SK-N-SH (cell line): ENCODE results near the gene TSSC4. TPM values are rescaled to one million over a fixed set of nuclear protein-coding genes. Genes with fewer than 3 reads are reported as not detected.

Source experiments
- CTCF ChIA-PET: fragments of 300-600, 350-600 bp; formaldehyde crosslinking; extraction: SDS; loops from one replicate; lab custom pipeline; 2021; lab: Yijun Ruan, JAX
- POLR2A ChIA-PET: fragments of 350-600 bp; sonication (Branson Sonifier 250); formaldehyde crosslinking; extraction: SDS; loops from one replicate; lab custom pipeline; 2020; ENCODE audit warnings: antibody characterized with exemption, inconsistent platforms; lab: Yijun Ruan, JAX
- DNase-seq: peaks from one replicate; pipeline ENCODE4 v3.0.0; 2012
- H2AFZ ChIP-seq: fragments of 200-600 bp; sonication (generic); 2 replicates; pipeline ENCODE4 v1.8.1; 2016; ENCODE audit warnings: antibody characterized with exemption, mild to moderate bottlenecking, low read depth
- H3F3A ChIP-seq: fragments of 200-600 bp; sonication (generic); replicated peaks from 2 replicates; pipeline ENCODE3; 2016; ENCODE audit warnings: antibody characterized with exemption, mild to moderate bottlenecking; ENCODE audit not compliant: insufficient read depth
- H3K27ac ChIP-seq, 2 experiments: fragments of 200-500 bp in 1 of 2; fragments of 200-600 bp in 1 of 2; sonication (Bioruptor generic) in 1 of 2; sonication (generic), shearing (Covaris generic) in 1 of 2; 2 replicates each; pipeline versions ENCODE4 v1.5.1 to v1.6.1; 2014 to 2016; ENCODE audit warnings: low read depth in 2 of 2, inconsistent platforms in 1 of 2, low read length in 1 of 2, mild to moderate bottlenecking in 1 of 2, mixed read lengths in 1 of 2
- H3K27me3 ChIP-seq: fragments of 200-600 bp; sonication (generic), shearing (Covaris generic); 2 replicates; pipeline ENCODE4 v1.6.1; 2016; ENCODE audit warnings: mixed run types; ENCODE audit not compliant: insufficient read depth
- H3K36me3 ChIP-seq, 2 experiments: fragments of 200-500 bp in 1 of 2; fragments of 200-600 bp in 1 of 2; sonication (Bioruptor generic) in 1 of 2; sonication (generic) in 1 of 2; replicated peaks in 1 of 2; 2 replicates each; pipeline versions ENCODE3 to v1.5.1; 2014 to 2016; ENCODE audit warnings: low read length in 1 of 2, mild to moderate bottlenecking in 1 of 2; ENCODE audit not compliant: insufficient read depth in 2 of 2, control insufficient read depth in 1 of 2
- H3K4me1 ChIP-seq, 2 experiments: fragments of 200-500 bp in 1 of 2; fragments of 200-600 bp in 1 of 2; sonication (Bioruptor generic) in 1 of 2; sonication (generic), shearing (Covaris generic) in 1 of 2; 2 replicates each; pipeline versions ENCODE4 v1.5.1 to v1.6.1; 2014 to 2016; ENCODE audit warnings: low read depth in 1 of 2, low read length in 1 of 2, mixed run types in 1 of 2; ENCODE audit not compliant: insufficient read depth in 2 of 2, control insufficient read depth in 1 of 2
- H3K4me2 ChIP-seq: fragments of 200-600 bp; sonication (generic), shearing (Covaris generic); 2 replicates; pipeline ENCODE4 v1.6.1; 2017; ENCODE audit warnings: mixed run types
- H3K4me3 ChIP-seq, 2 experiments: fragments of 200-500 bp in 1 of 2; fragments of 200-600 bp in 1 of 2; sonication (Bioruptor generic) in 1 of 2; sonication (generic), shearing (Covaris generic) in 1 of 2; 2 replicates each; pipeline versions ENCODE4 v1.5.1 to v1.8.1; 2014 to 2016; ENCODE audit warnings: low read depth in 2 of 2, inconsistent platforms in 1 of 2, low read length in 1 of 2, mild to moderate bottlenecking in 1 of 2, mixed read lengths in 1 of 2, moderate library complexity in 1 of 2
- H3K79me2 ChIP-seq: fragments of 200-600 bp; sonication (generic); 2 replicates; pipeline ENCODE4 v1.8.1; 2017; ENCODE audit warnings: mild to moderate bottlenecking; ENCODE audit not compliant: insufficient read depth
- H3K9ac ChIP-seq: fragments of 200-600 bp; sonication (generic); 2 replicates; pipeline ENCODE4 v1.6.1; 2017; ENCODE audit warnings: mixed run types
- H3K9me2 ChIP-seq: fragments of 200-600 bp; sonication (generic); 2 replicates; pipeline ENCODE4 v1.6.1; 2017; ENCODE audit warnings: mixed run types
- H3K9me3 ChIP-seq: fragments of 200-600 bp; sonication (generic); 2 replicates; pipeline ENCODE4 v1.6.1; 2017; ENCODE audit warnings: mixed run types, mild to moderate bottlenecking, moderate library complexity
- H4K20me1 ChIP-seq: fragments of 200-600 bp; sonication (generic); 2 replicates; pipeline ENCODE4 v1.6.1; 2017; ENCODE audit warnings: mild to moderate bottlenecking, mixed run types; ENCODE audit not compliant: insufficient read depth
- CHD2 ChIP-seq: fragments of 150-350 bp; IDR thresholded peaks from 2 replicates; pipeline ENCODE4 v1.6.1; 2018; ENCODE audit warnings: low read length; ENCODE audit not compliant: partially characterized antibody
- CTCF ChIP-seq: fragments of 200-600 bp; sonication (generic); IDR thresholded peaks from 2 replicates; pipeline ENCODE4 v1.6.1; 2017; ENCODE audit warnings: antibody characterized with exemption, mild to moderate bottlenecking, moderate library complexity
- EZH2phosphoT487 ChIP-seq: fragments of 200-600 bp; sonication (generic); IDR thresholded peaks from 2 replicates; pipeline ENCODE4 v1.6.1; 2017; ENCODE audit warnings: low read depth, mixed run types, mild to moderate bottlenecking, antibody characterized with exemption, moderate library complexity, borderline replicate concordance
- GABPA ChIP-seq: IDR thresholded peaks from 2 replicates; pipeline ENCODE4 v1.4.0; 2012; ENCODE audit warnings: low read depth, mild to moderate bottlenecking
- GATA2 ChIP-seq: sonication (generic); formaldehyde crosslinking; IDR thresholded peaks from 2 replicates; pipeline ENCODE4 v1.5.0; 2020; ENCODE audit warnings: mild to moderate bottlenecking, missing genetic modification reagents
- MEF2A ChIP-seq: IDR thresholded peaks from 2 replicates; pipeline ENCODE4 v1.4.0; 2012; ENCODE audit warnings: low read depth, borderline replicate concordance
- MXI1 ChIP-seq: IDR thresholded peaks from 2 replicates; pipeline ENCODE4 v1.6.1; 2012; ENCODE audit warnings: mild to moderate bottlenecking, low read depth, low read length, improper control_type of control experiment
- NFIC ChIP-seq: IDR thresholded peaks from 2 replicates; pipeline ENCODE4 v1.4.0; 2012; ENCODE audit warnings: borderline replicate concordance
- RAD21 ChIP-seq: IDR thresholded peaks from 2 replicates; pipeline ENCODE4 v1.6.1; 2012; ENCODE audit warnings: mild to moderate bottlenecking, low read length
- RFX5 ChIP-seq: IDR thresholded peaks from 2 replicates; pipeline ENCODE4 v1.6.1; 2012; ENCODE audit warnings: mild to moderate bottlenecking, improper control_type of control experiment, low read length
- RXRA ChIP-seq: IDR thresholded peaks from 2 replicates; pipeline ENCODE4 v1.4.0; 2012; ENCODE audit warnings: low read depth, mild to moderate bottlenecking, borderline replicate concordance
- TAF1 ChIP-seq: IDR thresholded peaks from 2 replicates; pipeline ENCODE4 v1.6.1; 2012; ENCODE audit warnings: low read depth, mild to moderate bottlenecking, low read length, moderate library complexity, borderline replicate concordance
- USF1 ChIP-seq: IDR thresholded peaks from 2 replicates; pipeline ENCODE4 v1.4.0; 2012; ENCODE audit warnings: low read depth, borderline replicate concordance
- whole genome bisulfite sequencing: methylation state at CpG from one replicate; pipeline ENCODE4 v1.1.6; 2017; ENCODE audit warnings: low lambda C conversion rate; 5-methylcytosine and 5-hydroxymethylcytosine counted together
- polyA plus RNA-seq, 3 experiments: library from polyadenylated mRNA; depleted of rRNA; stranded (reverse); fragments of >200 nt; gene quantifications; 2 replicates each; pipeline ENCODE4 v1.2.3, GENCODE V29; 2012

The TSSC4 gene
- polyA plus RNA-seq, 1 of the 3 experiments (the other 2 are of a cell fraction): 45.1 TPM

GRCh38 chr11:2409126-2409525, 8.6 kb downstream of the TSSC4 start:
- CTCF ChIA-PET: interaction anchor here (0.7 to 5.1 kb wide), 9 partner anchors 9 to 593 kb away, joined by 3 to 70 read pairs (median 6); partner anchors contain the start of gene TSSC4
- POLR2A ChIA-PET: no interaction called here
- Histone ChIP-seq H3K4me2 (no peak overlapping the region), H3K36me3 (peaks cover 0 to 1% of the 10 kb centered on the region in 2 experiments), H3K27me3 (no peaks in the 10 kb centered on the region), H4K20me1 (no peaks in the 10 kb centered on the region), H3K4me3 (no peak overlapping the region), H3K9me3 (no peaks in the 10 kb centered on the region), H3K9ac (no peak overlapping the region), H3K27ac (no peak overlapping the region), H3K79me2 (no peaks in the 10 kb centered on the region), H3K4me1 (no peaks in the 10 kb centered on the region), H2AFZ (no peak overlapping the region), H3K9me2 (no peaks in the 10 kb centered on the region), H3F3A (no peaks in the 10 kb centered on the region)
- WGBS: 57% methylated on average over 11 of the region's 16 CpGs
- DNase-seq: peak; percentile 76
- TF ChIP-seq CTCF: no peak
- no peak for TF ChIP-seq USF1

- no peaks in the 10 kb centered on the region for H3K9me2 ChIP-seq
- no peaks in the 10 kb centered on the region for H3F3A ChIP-seq
- no peaks in the 10 kb centered on the region for H3K27me3 ChIP-seq
- CTCF ChIA-PET: interaction anchor here (0.7 to 5.1 kb wide), 11 partner anchors 10 to 592 kb away, joined by 3 to 70 read pairs (median 6); partner anchors contain the start of gene TSSC4
- POLR2A ChIA-PET: no interaction called here
- no peaks in the 10 kb centered on the region for H3K36me3 ChIP-seq
- no peaks in the 10 kb centered on the region for H4K20me1 ChIP-seq
- WGBS: 87% methylated on average over 13 of the region's 42 CpGs
- TF ChIP-seq MEF2A (no peak), EZH2phosphoT487 (no peak), GABPA (no peak), TAF1 (no peak), CHD2 (no peak), MXI1 (no peak), GATA2 (CRISPR knock-in tag) (no peak), RAD21 (no peak), RFX5 (no peak), NFIC (no peak), RXRA (no peak)
- TF ChIP-seq, all 33 proteins: peak for 0
- Histone ChIP-seq H2AFZ (no peak overlapping the region), H3K9ac (no peak overlapping the region), H3K79me2 (no peaks in the 10 kb centered on the region), H3K27ac (no peak overlapping the region), H3K4me3 (no peak overlapping the region), H3K4me2 (no peak overlapping the region), H3K4me1 (no peaks in the 10 kb centered on the region), H3K9me3 (no peaks in the 10 kb centered on the region)
- no peak for DNase-seq
Measured at GRCh38 chr11:2409611-2410468, 9.3 kb downstream of the TSSC4 start.
